ENCODE data around the gene ENO3. TPM values are rescaled to one million over a fixed set of nuclear protein-coding genes. Genes with fewer than 3 reads are reported as not detected.

Gene ENO3
- total RNA-seq, 1 donor from 2014 or later: 62.1 TPM

- H3K4me3 Mint-ChIP-seq (ENCODE audit: unreplicated experiment): peak overlapping the region; percentile 79
- H3K9me3 Mint-ChIP-seq (ENCODE audit: unreplicated experiment): peaks cover 7% of the 10 kb centered on the region
- H3K36me3 Mint-ChIP-seq (ENCODE audit: unreplicated experiment): peaks cover 9% of the 10 kb centered on the region
- peak overlapping the region; percentile 62 for H3K27ac Mint-ChIP-seq (ENCODE audit: unreplicated experiment)
- peaks cover 14% of the 10 kb centered on the region for H3K27me3 Mint-ChIP-seq (ENCODE audit: unreplicated experiment)
- H3K4me1 Mint-ChIP-seq (ENCODE audit: low read depth, unreplicated experiment): peaks cover 4% of the 10 kb centered on the region
- no peak for DNase-seq
- TF ChIP-seq CTCF (IDR thresholded peaks at IDR 0.05; ENCODE audit: partially characterized antibody, unreplicated experiment): no peak
These were observed 48.6 kb downstream of the ENO3 start for GRCh38 chr17:4999430-5000093.

- Mint-ChIP-seq H3K9me3 (ENCODE audit: unreplicated experiment) (peaks cover 7% of the 10 kb centered on the region), H3K27me3 (ENCODE audit: unreplicated experiment) (peaks cover 14% of the 10 kb centered on the region), H3K4me1 (ENCODE audit: low read depth, unreplicated experiment) (peaks cover 4% of the 10 kb centered on the region), H3K36me3 (ENCODE audit: unreplicated experiment) (peaks cover 11% of the 10 kb centered on the region), H3K4me3 (ENCODE audit: unreplicated experiment) (no peak overlapping the region), H3K27ac (ENCODE audit: unreplicated experiment) (no peak overlapping the region)
- no peak for DNase-seq
- TF ChIP-seq CTCF (IDR thresholded peaks at IDR 0.05; ENCODE audit: partially characterized antibody, unreplicated experiment): no peak
These were observed 49.3 kb downstream of the ENO3 start for GRCh38 chr17:5000237-5000639.

GRCh38 chr17:5002121-5002788 lies 51.3 kb downstream of the ENO3 start:
- Mint-ChIP-seq H3K9me3 (ENCODE audit: unreplicated experiment) (peaks cover 5% of the 10 kb centered on the region), H3K4me3 (ENCODE audit: unreplicated experiment) (no peak overlapping the region), H3K27me3 (ENCODE audit: unreplicated experiment) (peaks cover 11% of the 10 kb centered on the region), H3K4me1 (ENCODE audit: low read depth, unreplicated experiment) (peaks cover 4% of the 10 kb centered on the region), H3K27ac (ENCODE audit: unreplicated experiment) (no peak overlapping the region), H3K36me3 (ENCODE audit: unreplicated experiment) (peaks cover 11% of the 10 kb centered on the region)
- no peak for TF ChIP-seq CTCF (IDR thresholded peaks at IDR 0.05; ENCODE audit: partially characterized antibody, unreplicated experiment)
- DNase-seq: no peak

GRCh38 chr17:5003214-5003867 lies 52.4 kb downstream of the ENO3 start:
- Mint-ChIP-seq H3K4me3 (ENCODE audit: unreplicated experiment) (no peak overlapping the region), H3K27me3 (ENCODE audit: unreplicated experiment) (peaks cover 11% of the 10 kb centered on the region), H3K9me3 (ENCODE audit: unreplicated experiment) (peaks cover 5% of the 10 kb centered on the region), H3K27ac (ENCODE audit: unreplicated experiment) (no peak overlapping the region), H3K36me3 (ENCODE audit: unreplicated experiment) (peaks cover 11% of the 10 kb centered on the region), H3K4me1 (ENCODE audit: low read depth, unreplicated experiment) (peaks cover 4% of the 10 kb centered on the region)
- no peak for TF ChIP-seq CTCF (IDR thresholded peaks at IDR 0.05; ENCODE audit: partially characterized antibody, unreplicated experiment)
- no peak for DNase-seq

Small RNA genes within 50 kb of the gene (microRNA-seq; reads per million reads assigned to microRNA genes)
- gene MIR6864 (ENCODE audit: unreplicated experiment) (0.41 reads per million), gene MIR6865 (ENCODE audit: unreplicated experiment) (1.4 reads per million, percentile 3 among the genes with 10 or more reads in this experiment)

Other genes starting within 250 kb of the ENO3 start
- gene PELP1, start 247.0 kb upstream of the ENO3 start, total RNA-seq (ENCODE audit: unreplicated experiment): 63.7 TPM
- 106 TPM for gene ARRB2, start 240.5 kb upstream of the ENO3 start, total RNA-seq (ENCODE audit: unreplicated experiment)
- gene MED11, start 219.7 kb upstream of the ENO3 start, total RNA-seq (ENCODE audit: unreplicated experiment): 12.5 TPM
- gene ZMYND15, start 211.3 kb upstream of the ENO3 start, total RNA-seq (ENCODE audit: unreplicated experiment): not detected
- not detected for gene CXCL16, start 211.2 kb upstream of the ENO3 start, total RNA-seq (ENCODE audit: unreplicated experiment)
- gene TM4SF5, start 179.2 kb upstream of the ENO3 start, total RNA-seq (ENCODE audit: unreplicated experiment): not detected
- 2.5 TPM for gene VMO1, start 164.8 kb upstream of the ENO3 start, total RNA-seq (ENCODE audit: unreplicated experiment)
- gene GLTPD2, start 162.2 kb upstream of the ENO3 start, total RNA-seq (ENCODE audit: unreplicated experiment): not detected
- gene PSMB6, start 155.0 kb upstream of the ENO3 start, total RNA-seq (ENCODE audit: unreplicated experiment): 128 TPM
- 61.4 TPM for gene PLD2, start 144.0 kb upstream of the ENO3 start, total RNA-seq (ENCODE audit: unreplicated experiment)
- 130 TPM for gene MINK1, start 117.8 kb upstream of the ENO3 start, total RNA-seq (ENCODE audit: unreplicated experiment)
- 11.1 TPM for gene C17orf107, start 51.6 kb upstream of the ENO3 start, total RNA-seq (ENCODE audit: unreplicated experiment)
- 0.69 TPM for gene CHRNE, start 48.0 kb upstream of the ENO3 start, total RNA-seq (ENCODE audit: unreplicated experiment)
- gene GP1BA, start 18.8 kb upstream of the ENO3 start, total RNA-seq (ENCODE audit: unreplicated experiment): 0.47 TPM
- gene SLC25A11, start 11.1 kb upstream of the ENO3 start, total RNA-seq (ENCODE audit: unreplicated experiment): 72.2 TPM
- 96.1 TPM for gene RNF167, start 10.9 kb upstream of the ENO3 start, total RNA-seq (ENCODE audit: unreplicated experiment)
- 356 TPM for gene PFN1, start 2.6 kb upstream of the ENO3 start, total RNA-seq (ENCODE audit: unreplicated experiment)
- 69.6 TPM for gene SPAG7, start 16.7 kb downstream of the ENO3 start, total RNA-seq (ENCODE audit: unreplicated experiment)
- 61.4 TPM for gene CAMTA2, start 36.6 kb downstream of the ENO3 start, total RNA-seq (ENCODE audit: unreplicated experiment)
- gene INCA1, start 46.4 kb downstream of the ENO3 start, total RNA-seq (ENCODE audit: unreplicated experiment): 0.44 TPM
- gene KIF1C, start 46.8 kb downstream of the ENO3 start, total RNA-seq (ENCODE audit: unreplicated experiment): 5.6 TPM
- gene SLC52A1, start 84.3 kb downstream of the ENO3 start, total RNA-seq (ENCODE audit: unreplicated experiment): not detected
- gene ZFP3, start 127.3 kb downstream of the ENO3 start, total RNA-seq (ENCODE audit: unreplicated experiment): 4.9 TPM
- 44.5 TPM for gene ZNF232, start 160.8 kb downstream of the ENO3 start, total RNA-seq (ENCODE audit: unreplicated experiment)
- 4.7 TPM for gene USP6, start 164.9 kb downstream of the ENO3 start, total RNA-seq (ENCODE audit: unreplicated experiment)
- 21.2 TPM for gene ZNF594, start 240.7 kb downstream of the ENO3 start, total RNA-seq (ENCODE audit: unreplicated experiment)

Measured in glutamatergic neuron (in vitro differentiated cells).